Caco-2 (cell line): ENCODE results near the gene RPL7A. TPM values are rescaled to one million over a fixed set of nuclear protein-coding genes. Genes with fewer than 3 reads are reported as not detected.

ENCODE experiments used
- BruUV-seq: library from RNA; stranded (reverse); fragments of 400-500 nt; replicated peaks from 2 replicates; lab custom pipeline; 2021; lab: Mats Ljungman, UMichigan
- CTCF ChIA-PET: fragments of 300-600 bp; sonication (Branson Sonifier 250); formaldehyde crosslinking; loops from one replicate; lab custom pipeline; 2022; ENCODE audit warnings: antibody characterized with exemption; lab: Charles Lee
- POLR2A ChIA-PET: fragments of 300-600 bp; sonication (Branson Sonifier 250); formaldehyde crosslinking; loops from one replicate; lab custom pipeline; 2022; ENCODE audit warnings: antibody characterized with exemption; lab: Charles Lee
- DNase-seq, 2 experiments: peaks; one replicate each; pipeline versions ENCODE4 v3.0.0 to v3.0.0-alpha.2; 2020 to 2022
- H3K27me3 ChIP-seq: replicated peaks from 2 replicates; pipeline ENCODE4 v1.6.0; 2011; ENCODE audit warnings: low read length; ENCODE audit not compliant: control insufficient read depth, insufficient read depth
- H3K36me3 ChIP-seq: 2 replicates; pipeline ENCODE4 v1.5.1; 2011; ENCODE audit warnings: low read length; ENCODE audit not compliant: control insufficient read depth, insufficient read depth
- H3K4me1 ChIP-seq: fragments of 250-450 bp; sonication (Bioruptor Pico); 2 replicates; pipeline ENCODE4 v1.5.1; 2020; ENCODE audit warnings: mild to moderate bottlenecking
- H3K4me3 ChIP-seq: 2 replicates; pipeline ENCODE4 v1.5.1; 2011; ENCODE audit warnings: low read depth, mild to moderate bottlenecking, control low read depth, low read length
- H3K9me3 ChIP-seq: fragments of 250-450 bp; sonication (Bioruptor Pico); 2 replicates; pipeline ENCODE4 v1.5.1; 2020; ENCODE audit warnings: mild to moderate bottlenecking, moderate library complexity
- H3K27ac Mint-ChIP-seq: one replicate; pipeline ENCODE4 v1.8.0; 2022; ENCODE audit warnings: mixed read lengths; ENCODE audit not compliant: unreplicated experiment
- H3K27me3 Mint-ChIP-seq: one replicate; pipeline ENCODE4 v1.8.0; 2022; ENCODE audit warnings: mixed read lengths; ENCODE audit not compliant: insufficient read depth, unreplicated experiment
- H3K36me3 Mint-ChIP-seq: one replicate; pipeline ENCODE4 v1.8.0; 2022; ENCODE audit warnings: mild to moderate bottlenecking, mixed read lengths; ENCODE audit not compliant: insufficient read depth, unreplicated experiment
- H3K4me1 Mint-ChIP-seq: one replicate; pipeline ENCODE4 v1.8.0; 2022; ENCODE audit warnings: low read depth, mixed read lengths; ENCODE audit not compliant: unreplicated experiment
- H3K4me3 Mint-ChIP-seq: one replicate; pipeline ENCODE4 v1.8.0; 2022; ENCODE audit warnings: mild to moderate bottlenecking, moderate library complexity, mixed read lengths; ENCODE audit not compliant: unreplicated experiment
- H3K9me3 Mint-ChIP-seq: one replicate; pipeline ENCODE4 v1.8.0; 2022; ENCODE audit warnings: mixed read lengths; ENCODE audit not compliant: unreplicated experiment
- intact Hi-C: fragments of 100-400 bp; cut with micrococcal nuclease; formaldehyde crosslinking; loops from one replicate; pipeline ENCODE4 v1.10.0; 2022; ENCODE audit not compliant: unreplicated experiment
- total RNA-seq: library from RNA; stranded (reverse); gene quantifications from 2 replicates; pipeline ENCODE4 v1.2.3, GENCODE V29; 2022
- TF ChIP-seq, protein P1 (sequence below), 2 experiments: fragments of 200-600 bp in 1 of 2; IDR thresholded peaks; 1 replicate in 1 of 2; 2 replicates in 1 of 2; pipeline versions ENCODE4 v1.5.1 to v1.8.0; 2011 to 2022; ENCODE audit warnings: antibody characterized with exemption in 1 of 2, control low read depth in 1 of 2, inconsistent platforms in 1 of 2, low read depth in 1 of 2, low read length in 1 of 2, mild to moderate bottlenecking in 1 of 2, moderate library complexity in 1 of 2; ENCODE audit not compliant: insufficient read depth in 1 of 2, severe bottlenecking in 1 of 2, unreplicated experiment in 1 of 2

The RPL7A gene
- total RNA-seq, 1 experiment from 2014 or later, result 1,995 TPM

DNA sequence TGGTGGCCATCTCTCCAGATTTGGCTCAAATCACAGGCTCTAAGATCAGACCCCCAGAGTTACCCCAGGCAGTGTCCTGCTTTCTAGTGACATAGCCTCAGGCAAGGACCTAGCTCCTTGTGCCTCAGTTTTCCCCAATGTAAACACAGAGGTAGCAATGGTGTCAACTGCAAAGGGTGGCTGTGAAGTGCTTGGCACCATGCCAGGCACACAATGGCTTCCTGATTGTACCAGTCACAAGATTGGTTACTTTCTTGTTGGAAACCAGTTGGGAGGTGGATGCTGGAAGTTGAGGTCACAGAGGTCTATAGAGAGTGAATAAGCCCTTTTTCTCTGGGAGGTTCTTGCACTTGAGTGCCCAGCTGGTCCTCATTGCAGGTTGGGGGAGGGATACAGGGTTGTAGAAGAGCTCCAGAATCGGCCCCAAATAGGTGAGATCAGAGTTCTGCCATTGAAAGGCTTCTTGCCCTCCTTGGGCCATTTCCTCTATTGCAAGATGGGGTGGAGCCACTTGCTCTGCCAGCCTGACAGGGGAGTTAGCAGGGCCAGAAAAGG, 30.5 kb downstream of the RPL7A start:
- intact Hi-C loops, result no loop called here
- H3K4me3 ChIP-seq, result no peak overlapping the region
- H3K36me3 Mint-ChIP-seq, result peaks cover 22% of the 10 kb centered on the region
- no TSS peak for BruUV-seq
- no peak for DNase-seq
- no peaks in the 10 kb centered on the region for H3K36me3 ChIP-seq
- H3K27ac Mint-ChIP-seq, result no peak overlapping the region
- TF ChIP-seq, protein P1, sequence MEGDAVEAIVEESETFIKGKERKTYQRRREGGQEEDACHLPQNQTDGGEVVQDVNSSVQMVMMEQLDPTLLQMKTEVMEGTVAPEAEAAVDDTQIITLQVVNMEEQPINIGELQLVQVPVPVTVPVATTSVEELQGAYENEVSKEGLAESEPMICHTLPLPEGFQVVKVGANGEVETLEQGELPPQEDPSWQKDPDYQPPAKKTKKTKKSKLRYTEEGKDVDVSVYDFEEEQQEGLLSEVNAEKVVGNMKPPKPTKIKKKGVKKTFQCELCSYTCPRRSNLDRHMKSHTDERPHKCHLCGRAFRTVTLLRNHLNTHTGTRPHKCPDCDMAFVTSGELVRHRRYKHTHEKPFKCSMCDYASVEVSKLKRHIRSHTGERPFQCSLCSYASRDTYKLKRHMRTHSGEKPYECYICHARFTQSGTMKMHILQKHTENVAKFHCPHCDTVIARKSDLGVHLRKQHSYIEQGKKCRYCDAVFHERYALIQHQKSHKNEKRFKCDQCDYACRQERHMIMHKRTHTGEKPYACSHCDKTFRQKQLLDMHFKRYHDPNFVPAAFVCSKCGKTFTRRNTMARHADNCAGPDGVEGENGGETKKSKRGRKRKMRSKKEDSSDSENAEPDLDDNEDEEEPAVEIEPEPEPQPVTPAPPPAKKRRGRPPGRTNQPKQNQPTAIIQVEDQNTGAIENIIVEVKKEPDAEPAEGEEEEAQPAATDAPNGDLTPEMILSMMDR (IDR thresholded peaks at IDR 0.05; ENCODE audit: insufficient read depth in 1 of 2, low read depth in 1 of 2, low read length in 1 of 2, severe bottlenecking in 1 of 2, unreplicated experiment in 1 of 2), result no peak
- H3K27me3 Mint-ChIP-seq, result no peaks in the 10 kb centered on the region
- H3K4me3 Mint-ChIP-seq, result no peak overlapping the region
- no peaks in the 10 kb centered on the region for H3K4me1 Mint-ChIP-seq
- H3K4me1 ChIP-seq, result peaks cover 6% of the 10 kb centered on the region; the same call in 1 of the 2 replicates
- ChIA-PET POLR2A (interaction anchor here (0.6 to 1.0 kb wide), 3 partner anchors 8 to 82 kb away, joined by 3 to 9 read pairs (median 5); partner anchors contain the start of gene CACFD1), CTCF (interaction anchor here (0.6 to 0.9 kb wide), 2 partner anchors 19 to 190 kb away, joined by 3 read pairs; no protein-coding TSS in a partner anchor)
- H3K27me3 ChIP-seq, result no peaks in the 10 kb centered on the region
- H3K9me3 Mint-ChIP-seq, result no peaks in the 10 kb centered on the region
- H3K9me3 ChIP-seq, result no peaks in the 10 kb centered on the region

DNA sequence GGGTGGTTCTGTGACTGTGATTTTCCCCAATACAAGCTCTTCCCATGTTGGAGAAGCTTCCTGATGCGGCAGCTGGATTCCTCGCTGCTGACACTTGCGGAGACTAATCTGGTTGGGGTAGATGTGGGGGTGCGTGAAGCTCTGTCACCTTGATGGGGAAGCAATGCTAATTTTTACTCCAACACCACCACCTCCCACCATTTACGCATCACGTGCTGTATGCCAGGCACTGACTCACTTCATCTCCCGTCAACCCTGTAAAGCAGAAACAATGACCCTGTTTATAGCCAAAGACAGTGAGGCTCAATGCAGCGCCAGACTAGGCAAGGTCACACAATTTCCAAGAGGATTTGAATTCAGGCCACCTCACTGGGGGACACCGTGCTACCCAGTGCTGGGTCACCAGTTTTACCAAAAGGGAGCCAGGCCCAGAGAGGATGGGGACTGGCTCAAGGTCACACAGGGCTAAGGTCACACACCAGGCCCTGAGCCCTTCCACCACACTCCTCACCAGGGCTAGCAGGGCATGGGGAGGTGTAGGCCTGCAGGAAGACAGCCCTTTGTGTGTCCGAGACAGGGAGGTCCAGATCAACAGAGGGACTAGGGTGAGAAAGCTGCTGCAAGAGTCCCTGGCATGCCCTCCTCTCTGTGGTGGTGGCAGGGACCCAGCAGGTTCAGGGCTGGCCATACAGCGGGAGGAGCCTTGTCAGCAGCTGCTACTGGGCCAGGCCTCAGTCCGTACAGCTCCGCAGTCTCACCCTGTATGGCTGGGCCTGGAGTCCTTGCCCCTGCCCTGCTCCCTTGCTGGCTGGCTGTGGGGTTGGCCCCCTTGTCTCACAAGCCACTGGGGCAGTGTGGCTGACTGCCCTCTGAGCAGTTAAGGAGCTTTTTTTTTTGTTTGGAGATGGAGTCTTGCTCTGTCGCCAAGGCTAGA, 31.4 kb downstream of the RPL7A start:
- H3K4me1 ChIP-seq, result 0 out of 2 replicates have a peak, but pooled peaks cover under 1% of the 10 kb centered on the region
- H3K4me3 Mint-ChIP-seq, result no peak overlapping the region
- no peaks in the 10 kb centered on the region for H3K27me3 ChIP-seq
- H3K4me3 ChIP-seq, result no peak overlapping the region
- DNase-seq, result no peak
- H3K4me1 Mint-ChIP-seq, result no peaks in the 10 kb centered on the region
- TF ChIP-seq, protein P1 (IDR thresholded peaks at IDR 0.05; ENCODE audit: insufficient read depth in 1 of 2, low read depth in 1 of 2, low read length in 1 of 2, severe bottlenecking in 1 of 2, unreplicated experiment in 1 of 2), result no peak
- intact Hi-C loops, result no loop called here
- H3K36me3 ChIP-seq, result no peaks in the 10 kb centered on the region
- H3K27ac Mint-ChIP-seq, result no peak overlapping the region
- H3K9me3 ChIP-seq, result no peaks in the 10 kb centered on the region
- ChIA-PET CTCF (no interaction called here), POLR2A (no interaction called here)
- peaks cover 15% of the 10 kb centered on the region for H3K36me3 Mint-ChIP-seq
- no TSS peak for BruUV-seq
- no peaks in the 10 kb centered on the region for H3K27me3 Mint-ChIP-seq
- no peaks in the 10 kb centered on the region for H3K9me3 Mint-ChIP-seq

DNA sequence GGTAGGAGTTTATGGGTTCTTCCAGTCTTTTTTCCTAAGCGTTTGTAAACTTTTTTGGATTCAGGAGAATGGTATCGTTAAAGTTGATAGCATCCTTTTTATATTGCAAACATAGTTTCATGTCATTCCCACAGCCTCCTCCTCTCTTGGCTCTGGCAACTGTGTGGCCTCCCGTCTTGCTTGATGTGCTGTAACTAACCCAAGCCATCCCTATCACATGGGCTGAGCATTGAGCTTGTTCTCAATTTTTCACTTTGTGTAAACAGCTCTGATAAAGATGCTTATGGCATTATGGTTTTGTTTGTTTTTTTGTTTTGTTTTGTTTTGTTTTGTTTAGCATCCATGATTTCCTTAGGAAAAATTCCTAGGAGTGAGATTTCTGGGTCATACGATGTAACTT, 32.7 kb downstream of the RPL7A start:
- intact Hi-C loops, result no loop called here
- no peak overlapping the region for H3K27ac Mint-ChIP-seq
- Histone ChIP-seq H3K9me3 (no peaks in the 10 kb centered on the region), H3K27me3 (no peaks in the 10 kb centered on the region), H3K36me3 (no peaks in the 10 kb centered on the region), H3K4me3 (no peak overlapping the region), H3K4me1 (no peaks in the 10 kb centered on the region)
- no TSS peak for BruUV-seq
- POLR2A ChIA-PET, result no interaction called here
- H3K36me3 Mint-ChIP-seq, result peaks cover 5% of the 10 kb centered on the region
- no peaks in the 10 kb centered on the region for H3K9me3 Mint-ChIP-seq
- CTCF ChIA-PET, result no interaction called here
- H3K27me3 Mint-ChIP-seq, result no peaks in the 10 kb centered on the region
- TF ChIP-seq, protein P1 (IDR thresholded peaks at IDR 0.05; ENCODE audit: insufficient read depth in 1 of 2, low read depth in 1 of 2, low read length in 1 of 2, severe bottlenecking in 1 of 2, unreplicated experiment in 1 of 2), result no peak
- H3K4me3 Mint-ChIP-seq, result no peak overlapping the region
- DNase-seq, result no peak
- H3K4me1 Mint-ChIP-seq, result no peaks in the 10 kb centered on the region
